ENCODE data around the gene COX6A2. TPM values are rescaled to one million over a fixed set of nuclear protein-coding genes. Genes with fewer than 3 reads are reported as not detected.

COX6A2 gene
- total and polyA plus RNA-seq, 2 experiments from 2014 or later = 6.0 TPM; not detected in 1

DNA sequence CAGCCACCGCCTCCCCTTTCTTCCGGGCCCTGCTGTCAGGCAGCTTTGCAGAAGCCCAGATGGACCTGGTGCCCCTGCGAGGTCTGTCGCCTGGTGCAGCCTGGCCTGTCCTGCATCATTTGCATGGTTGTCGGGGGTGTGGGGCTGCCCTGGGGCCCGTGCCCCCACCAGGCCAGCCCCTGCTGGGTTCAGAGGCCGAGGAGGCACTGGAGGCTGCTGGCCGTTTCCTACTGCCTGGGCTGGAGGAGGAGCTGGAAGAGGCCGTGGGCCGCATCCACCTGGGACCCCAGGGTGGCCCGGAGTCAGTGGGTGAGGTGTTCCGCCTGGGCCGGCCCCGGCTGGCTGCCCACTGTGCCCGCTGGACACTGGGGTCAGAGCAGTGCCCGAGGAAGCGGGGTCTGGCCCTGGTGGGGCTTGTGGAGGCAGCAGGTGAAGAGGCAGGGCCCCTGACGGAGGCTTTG is 38.3 kb upstream of the COX6A2 start:
- DNase-seq (ENCODE audit: low spot score) = no peak
- no peak overlapping the region for H3K4me3 Mint-ChIP-seq
- peaks cover 29% of the 10 kb centered on the region for H3K36me3 Mint-ChIP-seq (ENCODE audit: low read depth)
- H2AFZ ChIP-seq = no peak overlapping the region
- peaks cover 4% of the 10 kb centered on the region for H3K4me1 Mint-ChIP-seq
- H3K36me3 ChIP-seq (ENCODE audit: insufficient read depth) = no peaks in the 10 kb centered on the region; the same call in 1 of the 2 replicates
- peaks cover 7% of the 10 kb centered on the region for H3K27me3 Mint-ChIP-seq (ENCODE audit: insufficient read depth, low read depth, poor library complexity)
- no peak overlapping the region for H3K27ac ChIP-seq (ENCODE audit: low read depth)
- no peak overlapping the region for H3K27ac Mint-ChIP-seq
- no peak for ATAC-seq
- H3K9me2 ChIP-seq (ENCODE audit: insufficient read depth) = no peaks in the 10 kb centered on the region
- H3K4me2 ChIP-seq = no peak overlapping the region
- no peak overlapping the region for H3K4me3 ChIP-seq
- H3K9me3 Mint-ChIP-seq = no peaks in the 10 kb centered on the region; the same call in 2 of the 3 replicates
- H3K4me1 ChIP-seq (ENCODE audit: insufficient read depth) = peaks cover 5% of the 10 kb centered on the region; the same call in 1 of the 2 replicates
- TF ChIP-seq, protein P1, sequence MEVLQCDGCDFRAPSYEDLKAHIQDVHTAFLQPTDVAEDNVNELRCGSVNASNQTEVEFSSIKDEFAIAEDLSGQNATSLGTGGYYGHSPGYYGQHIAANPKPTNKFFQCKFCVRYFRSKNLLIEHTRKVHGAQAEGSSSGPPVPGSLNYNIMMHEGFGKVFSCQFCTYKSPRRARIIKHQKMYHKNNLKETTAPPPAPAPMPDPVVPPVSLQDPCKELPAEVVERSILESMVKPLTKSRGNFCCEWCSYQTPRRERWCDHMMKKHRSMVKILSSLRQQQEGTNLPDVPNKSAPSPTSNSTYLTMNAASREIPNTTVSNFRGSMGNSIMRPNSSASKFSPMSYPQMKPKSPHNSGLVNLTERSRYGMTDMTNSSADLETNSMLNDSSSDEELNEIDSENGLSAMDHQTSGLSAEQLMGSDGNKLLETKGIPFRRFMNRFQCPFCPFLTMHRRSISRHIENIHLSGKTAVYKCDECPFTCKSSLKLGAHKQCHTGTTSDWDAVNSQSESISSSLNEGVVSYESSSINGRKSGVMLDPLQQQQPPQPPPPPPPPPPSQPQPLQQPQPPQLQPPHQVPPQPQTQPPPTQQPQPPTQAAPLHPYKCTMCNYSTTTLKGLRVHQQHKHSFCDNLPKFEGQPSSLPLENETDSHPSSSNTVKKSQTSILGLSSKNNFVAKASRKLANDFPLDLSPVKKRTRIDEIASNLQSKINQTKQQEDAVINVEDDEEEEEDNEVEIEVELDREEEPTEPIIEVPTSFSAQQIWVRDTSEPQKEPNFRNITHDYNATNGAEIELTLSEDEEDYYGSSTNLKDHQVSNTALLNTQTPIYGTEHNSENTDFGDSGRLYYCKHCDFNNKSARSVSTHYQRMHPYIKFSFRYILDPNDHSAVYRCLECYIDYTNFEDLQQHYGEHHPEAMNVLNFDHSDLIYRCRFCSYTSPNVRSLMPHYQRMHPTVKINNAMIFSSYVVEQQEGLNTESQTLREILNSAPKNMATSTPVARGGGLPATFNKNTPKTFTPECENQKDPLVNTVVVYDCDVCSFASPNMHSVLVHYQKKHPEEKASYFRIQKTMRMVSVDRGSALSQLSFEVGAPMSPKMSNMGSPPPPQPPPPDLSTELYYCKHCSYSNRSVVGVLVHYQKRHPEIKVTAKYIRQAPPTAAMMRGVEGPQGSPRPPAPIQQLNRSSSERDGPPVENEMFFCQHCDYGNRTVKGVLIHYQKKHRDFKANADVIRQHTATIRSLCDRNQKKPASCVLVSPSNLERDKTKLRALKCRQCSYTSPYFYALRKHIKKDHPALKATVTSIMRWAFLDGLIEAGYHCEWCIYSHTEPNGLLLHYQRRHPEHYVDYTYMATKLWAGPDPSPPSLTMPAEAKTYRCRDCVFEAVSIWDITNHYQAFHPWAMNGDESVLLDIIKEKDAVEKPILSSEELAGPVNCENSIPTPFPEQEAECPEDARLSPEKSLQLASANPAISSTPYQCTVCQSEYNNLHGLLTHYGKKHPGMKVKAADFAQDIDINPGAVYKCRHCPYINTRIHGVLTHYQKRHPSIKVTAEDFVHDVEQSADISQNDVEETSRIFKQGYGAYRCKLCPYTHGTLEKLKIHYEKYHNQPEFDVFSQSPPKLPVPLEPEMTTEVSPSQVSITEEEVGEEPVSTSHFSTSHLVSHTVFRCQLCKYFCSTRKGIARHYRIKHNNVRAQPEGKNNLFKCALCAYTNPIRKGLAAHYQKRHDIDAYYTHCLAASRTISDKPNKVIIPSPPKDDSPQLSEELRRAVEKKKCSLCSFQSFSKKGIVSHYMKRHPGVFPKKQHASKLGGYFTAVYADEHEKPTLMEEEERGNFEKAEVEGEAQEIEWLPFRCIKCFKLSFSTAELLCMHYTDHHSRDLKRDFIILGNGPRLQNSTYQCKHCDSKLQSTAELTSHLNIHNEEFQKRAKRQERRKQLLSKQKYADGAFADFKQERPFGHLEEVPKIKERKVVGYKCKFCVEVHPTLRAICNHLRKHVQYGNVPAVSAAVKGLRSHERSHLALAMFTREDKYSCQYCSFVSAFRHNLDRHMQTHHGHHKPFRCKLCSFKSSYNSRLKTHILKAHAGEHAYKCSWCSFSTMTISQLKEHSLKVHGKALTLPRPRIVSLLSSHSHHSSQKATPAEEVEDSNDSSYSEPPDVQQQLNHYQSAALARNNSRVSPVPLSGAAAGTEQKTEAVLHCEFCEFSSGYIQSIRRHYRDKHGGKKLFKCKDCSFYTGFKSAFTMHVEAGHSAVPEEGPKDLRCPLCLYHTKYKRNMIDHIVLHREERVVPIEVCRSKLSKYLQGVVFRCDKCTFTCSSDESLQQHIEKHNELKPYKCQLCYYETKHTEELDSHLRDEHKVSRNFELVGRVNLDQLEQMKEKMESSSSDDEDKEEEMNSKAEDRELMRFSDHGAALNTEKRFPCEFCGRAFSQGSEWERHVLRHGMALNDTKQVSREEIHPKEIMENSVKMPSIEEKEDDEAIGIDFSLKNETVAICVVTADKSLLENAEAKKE (CRISPR knock-in tag; IDR thresholded peaks at IDR 0.05) = no peak
- TF ChIP-seq, protein P2, sequence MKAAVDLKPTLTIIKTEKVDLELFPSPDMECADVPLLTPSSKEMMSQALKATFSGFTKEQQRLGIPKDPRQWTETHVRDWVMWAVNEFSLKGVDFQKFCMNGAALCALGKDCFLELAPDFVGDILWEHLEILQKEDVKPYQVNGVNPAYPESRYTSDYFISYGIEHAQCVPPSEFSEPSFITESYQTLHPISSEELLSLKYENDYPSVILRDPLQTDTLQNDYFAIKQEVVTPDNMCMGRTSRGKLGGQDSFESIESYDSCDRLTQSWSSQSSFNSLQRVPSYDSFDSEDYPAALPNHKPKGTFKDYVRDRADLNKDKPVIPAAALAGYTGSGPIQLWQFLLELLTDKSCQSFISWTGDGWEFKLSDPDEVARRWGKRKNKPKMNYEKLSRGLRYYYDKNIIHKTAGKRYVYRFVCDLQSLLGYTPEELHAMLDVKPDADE (IDR thresholded peaks at IDR 0.05) = no peak
- TF ChIP-seq NANOG (IDR thresholded peaks at IDR 0.05; ENCODE audit: borderline replicate concordance) (no peak), EZH2phosphoT487 (IDR thresholded peaks at IDR 0.05; ENCODE audit: unreplicated experiment) (no peak), CREB1 (CRISPR knock-in tag; IDR thresholded peaks at IDR 0.05; ENCODE audit: low read depth) (no peak), JUNB (IDR thresholded peaks at IDR 0.05; ENCODE audit: unreplicated experiment) (no peak), POLR2AphosphoS5 (IDR thresholded peaks at IDR 0.05; ENCODE audit: low read depth) (no peak), STAT1 (IDR thresholded peaks at IDR 0.05; ENCODE audit: unreplicated experiment) (no peak), EZH2 (IDR thresholded peaks at IDR 0.05; ENCODE audit: low read depth, unreplicated experiment) (no peak), ZNF331 (CRISPR knock-in tag; IDR thresholded peaks at IDR 0.05; ENCODE audit: low read depth) (no peak), ZNF114 (CRISPR knock-in tag; IDR thresholded peaks at IDR 0.05) (no peak)
- TF ChIP-seq, protein P3, sequence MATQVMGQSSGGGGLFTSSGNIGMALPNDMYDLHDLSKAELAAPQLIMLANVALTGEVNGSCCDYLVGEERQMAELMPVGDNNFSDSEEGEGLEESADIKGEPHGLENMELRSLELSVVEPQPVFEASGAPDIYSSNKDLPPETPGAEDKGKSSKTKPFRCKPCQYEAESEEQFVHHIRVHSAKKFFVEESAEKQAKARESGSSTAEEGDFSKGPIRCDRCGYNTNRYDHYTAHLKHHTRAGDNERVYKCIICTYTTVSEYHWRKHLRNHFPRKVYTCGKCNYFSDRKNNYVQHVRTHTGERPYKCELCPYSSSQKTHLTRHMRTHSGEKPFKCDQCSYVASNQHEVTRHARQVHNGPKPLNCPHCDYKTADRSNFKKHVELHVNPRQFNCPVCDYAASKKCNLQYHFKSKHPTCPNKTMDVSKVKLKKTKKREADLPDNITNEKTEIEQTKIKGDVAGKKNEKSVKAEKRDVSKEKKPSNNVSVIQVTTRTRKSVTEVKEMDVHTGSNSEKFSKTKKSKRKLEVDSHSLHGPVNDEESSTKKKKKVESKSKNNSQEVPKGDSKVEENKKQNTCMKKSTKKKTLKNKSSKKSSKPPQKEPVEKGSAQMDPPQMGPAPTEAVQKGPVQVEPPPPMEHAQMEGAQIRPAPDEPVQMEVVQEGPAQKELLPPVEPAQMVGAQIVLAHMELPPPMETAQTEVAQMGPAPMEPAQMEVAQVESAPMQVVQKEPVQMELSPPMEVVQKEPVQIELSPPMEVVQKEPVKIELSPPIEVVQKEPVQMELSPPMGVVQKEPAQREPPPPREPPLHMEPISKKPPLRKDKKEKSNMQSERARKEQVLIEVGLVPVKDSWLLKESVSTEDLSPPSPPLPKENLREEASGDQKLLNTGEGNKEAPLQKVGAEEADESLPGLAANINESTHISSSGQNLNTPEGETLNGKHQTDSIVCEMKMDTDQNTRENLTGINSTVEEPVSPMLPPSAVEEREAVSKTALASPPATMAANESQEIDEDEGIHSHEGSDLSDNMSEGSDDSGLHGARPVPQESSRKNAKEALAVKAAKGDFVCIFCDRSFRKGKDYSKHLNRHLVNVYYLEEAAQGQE (IDR thresholded peaks at IDR 0.05; ENCODE audit: unreplicated experiment) = no peak
- TF ChIP-seq, protein P4, sequence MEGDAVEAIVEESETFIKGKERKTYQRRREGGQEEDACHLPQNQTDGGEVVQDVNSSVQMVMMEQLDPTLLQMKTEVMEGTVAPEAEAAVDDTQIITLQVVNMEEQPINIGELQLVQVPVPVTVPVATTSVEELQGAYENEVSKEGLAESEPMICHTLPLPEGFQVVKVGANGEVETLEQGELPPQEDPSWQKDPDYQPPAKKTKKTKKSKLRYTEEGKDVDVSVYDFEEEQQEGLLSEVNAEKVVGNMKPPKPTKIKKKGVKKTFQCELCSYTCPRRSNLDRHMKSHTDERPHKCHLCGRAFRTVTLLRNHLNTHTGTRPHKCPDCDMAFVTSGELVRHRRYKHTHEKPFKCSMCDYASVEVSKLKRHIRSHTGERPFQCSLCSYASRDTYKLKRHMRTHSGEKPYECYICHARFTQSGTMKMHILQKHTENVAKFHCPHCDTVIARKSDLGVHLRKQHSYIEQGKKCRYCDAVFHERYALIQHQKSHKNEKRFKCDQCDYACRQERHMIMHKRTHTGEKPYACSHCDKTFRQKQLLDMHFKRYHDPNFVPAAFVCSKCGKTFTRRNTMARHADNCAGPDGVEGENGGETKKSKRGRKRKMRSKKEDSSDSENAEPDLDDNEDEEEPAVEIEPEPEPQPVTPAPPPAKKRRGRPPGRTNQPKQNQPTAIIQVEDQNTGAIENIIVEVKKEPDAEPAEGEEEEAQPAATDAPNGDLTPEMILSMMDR (conservative IDR thresholded peaks at IDR 0.05; ENCODE audit: low read depth in 2 of 2) = no peak
- no peaks in the 10 kb centered on the region for H3K79me2 ChIP-seq (replicated peaks; ENCODE audit: insufficient read depth)
- H3K27me3 ChIP-seq (ENCODE audit: insufficient read depth) = peaks cover 10% of the 10 kb centered on the region
- no peaks in the 10 kb centered on the region for H3F3A ChIP-seq (replicated peaks; ENCODE audit: low read depth)
- H4K20me1 ChIP-seq (replicated peaks; ENCODE audit: insufficient read depth) = no peaks in the 10 kb centered on the region; the same call in 1 of the 2 replicates

Measured in GM23338 (cell line).